GM19043 (cell line): Measurements from ENCODE around the gene ZBTB40.

Experiments
- ATAC-seq: cut with Tn5 transposase; IDR thresholded peaks from one replicate; pipeline ENCODE4 v1.9.1; 2021; ENCODE audit warnings: low read depth; ENCODE audit not compliant: unreplicated experiment

The ZBTB40 gene

GRCh38 chr1:22526098-22526497 lies 74.4 kb downstream of the ZBTB40 start:
- ATAC-seq = no peak

- ATAC-seq = no peak
Measured at GRCh38 chr1:22526677-22527076, 75.0 kb downstream of the ZBTB40 start.

- no peak for ATAC-seq
Measured at GRCh38 chr1:22527122-22527521, 75.5 kb downstream of the ZBTB40 start.

- no peak for ATAC-seq
Measured at GRCh38 chr1:22527555-22528296, 76.1 kb downstream of the ZBTB40 start.

- no peak for ATAC-seq
Measured at GRCh38 chr1:22528451-22528850, 76.8 kb downstream of the ZBTB40 start.

- ATAC-seq = no peak
Measured at GRCh38 chr1:22529901-22530621, 78.4 kb downstream of the ZBTB40 start.

GRCh38 chr1:22530715-22531114 lies 79.1 kb downstream of the ZBTB40 start:
- no peak for ATAC-seq

GRCh38 chr1:22531251-22531650 lies 79.6 kb downstream of the ZBTB40 start:
- no peak for ATAC-seq

- no peak for ATAC-seq
Measured at GRCh38 chr1:22533244-22533895, 81.7 kb downstream of the ZBTB40 start.

- no peak for ATAC-seq
Measured at GRCh38 chr1:22534951-22535350, 83.3 kb downstream of the ZBTB40 start.

GRCh38 chr1:22535399-22535798 lies 83.7 kb downstream of the ZBTB40 start:
- ATAC-seq = no peak

- no peak for ATAC-seq
Measured at GRCh38 chr1:22536506-22536905, 84.9 kb downstream of the ZBTB40 start.

GRCh38 chr1:22537441-22538139 lies 85.9 kb downstream of the ZBTB40 start:
- no peak for ATAC-seq

- ATAC-seq = no peak
Measured at GRCh38 chr1:22539510-22540118, 88.0 kb downstream of the ZBTB40 start.

GRCh38 chr1:22540337-22540736 lies 88.7 kb downstream of the ZBTB40 start:
- no peak for ATAC-seq

- no peak for ATAC-seq
Measured at GRCh38 chr1:22542886-22543285, 91.2 kb downstream of the ZBTB40 start.

- no peak for ATAC-seq
Measured at GRCh38 chr1:22543679-22544078, 92.0 kb downstream of the ZBTB40 start.

- no peak for ATAC-seq
Measured at GRCh38 chr1:22544606-22545005, 93.0 kb downstream of the ZBTB40 start.

- no peak for ATAC-seq
Measured at GRCh38 chr1:22545141-22545540, 93.5 kb downstream of the ZBTB40 start.

GRCh38 chr1:22547186-22547817 lies 95.7 kb downstream of the ZBTB40 start:
- ATAC-seq = no peak
